ENCODE data around the gene PTGFRN.

PTGFRN gene

GRCh38 chr1:117001254-117001927, 91.7 kb downstream of the PTGFRN start, which contains the start of gene CD101:
TSS of gene CD101 (plus strand) at chr1:117001760. CDS start at chr1:117001818, 58 bp downstream.
- no peak for DNase-seq (ENCODE audit: low spot score)

GRCh38 chr1:117003223-117003875, 93.6 kb downstream of the PTGFRN start:
- no peak for DNase-seq (ENCODE audit: low spot score)

- DNase-seq (ENCODE audit: low spot score) = no peak
Observed at GRCh38 chr1:117007719-117008013, 98.0 kb downstream of the PTGFRN start.

- no peak for DNase-seq (ENCODE audit: low spot score)
Observed at GRCh38 chr1:117008656-117009055, 98.9 kb downstream of the PTGFRN start.

GRCh38 chr1:117009132-117009531, 99.4 kb downstream of the PTGFRN start:
- DNase-seq (ENCODE audit: low spot score) = no peak

GRCh38 chr1:117010310-117010969, 100.7 kb downstream of the PTGFRN start:
- DNase-seq (ENCODE audit: low spot score) = no peak

- DNase-seq (ENCODE audit: low spot score) = no peak
Observed at GRCh38 chr1:117011334-117011733, 101.6 kb downstream of the PTGFRN start.

GRCh38 chr1:117013309-117013858, 103.7 kb downstream of the PTGFRN start:
- no peak for DNase-seq (ENCODE audit: low spot score)

- DNase-seq (ENCODE audit: low spot score) = no peak
Observed at GRCh38 chr1:117014209-117014608, 104.5 kb downstream of the PTGFRN start.

GRCh38 chr1:117015724-117016123, 106.0 kb downstream of the PTGFRN start:
- no peak for DNase-seq (ENCODE audit: low spot score)

GRCh38 chr1:117017062-117017461, 107.3 kb downstream of the PTGFRN start:
- DNase-seq (ENCODE audit: low spot score) = no peak

GRCh38 chr1:117017648-117018047, 107.9 kb downstream of the PTGFRN start:
- DNase-seq (ENCODE audit: low spot score) = no peak

- DNase-seq (ENCODE audit: low spot score) = no peak
Observed at GRCh38 chr1:117020526-117021156, 110.9 kb downstream of the PTGFRN start.

- DNase-seq (ENCODE audit: low spot score) = no peak
Observed at GRCh38 chr1:117022114-117022513, 112.4 kb downstream of the PTGFRN start.

GRCh38 chr1:117025568-117025967, 115.9 kb downstream of the PTGFRN start:
- DNase-seq (ENCODE audit: low spot score) = no peak

GRCh38 chr1:117026361-117026760, 116.6 kb downstream of the PTGFRN start:
- no peak for DNase-seq (ENCODE audit: low spot score)

GRCh38 chr1:117029685-117030084, 120.0 kb downstream of the PTGFRN start:
- no peak for DNase-seq (ENCODE audit: low spot score)

- DNase-seq (ENCODE audit: low spot score) = no peak
Observed at GRCh38 chr1:117030271-117030877, 120.7 kb downstream of the PTGFRN start.

GRCh38 chr1:117032266-117032665, 122.5 kb downstream of the PTGFRN start:
- no peak for DNase-seq (ENCODE audit: low spot score)

GRCh38 chr1:117032681-117033539, 123.2 kb downstream of the PTGFRN start:
- no peak for DNase-seq (ENCODE audit: low spot score)

- DNase-seq (ENCODE audit: low spot score) = no peak
Observed at GRCh38 chr1:117033772-117034171, 124.1 kb downstream of the PTGFRN start.

Measured in cerebellar cortex (tissue), 1 donor.